GM19324 (cell line): ENCODE results near the gene PAX5.

Experiments
- ATAC-seq: cut with Tn5 transposase; IDR thresholded peaks from one replicate; pipeline ENCODE4 v1.9.1; 2021; ENCODE audit warnings: mild to moderate bottlenecking, moderate library complexity; ENCODE audit not compliant: unreplicated experiment, low FRiP score

The PAX5 gene

GRCh38 chr9:37037503-37038301 lies 3.6 kb upstream of the PAX5 start:
- no peak for ATAC-seq

GRCh38 chr9:37036776-37037502 lies 2.9 kb upstream of the PAX5 start:
- ATAC-seq = peak; percentile 48

- ATAC-seq = peak; percentile 12
These were observed 2.3 kb upstream of the PAX5 start for GRCh38 chr9:37036371-37036775.

GRCh38 chr9:37035648-37036370 lies 1.7 kb upstream of the PAX5 start:
- ATAC-seq = no peak

GRCh38 chr9:37034938-37035647 lies 1.0 kb upstream of the PAX5 start:
- no peak for ATAC-seq

- ATAC-seq = peak; percentile 33
These were observed 353 bp upstream of the PAX5 start for GRCh38 chr9:37034305-37034937.

- ATAC-seq = no peak
These were observed 927 bp downstream of the PAX5 start for GRCh38 chr9:37033141-37033540.

- ATAC-seq = no peak
These were observed 1.4 kb downstream of the PAX5 start for GRCh38 chr9:37032713-37033112.

GRCh38 chr9:37031902-37032301 lies 2.2 kb downstream of the PAX5 start:
- no peak for ATAC-seq

GRCh38 chr9:37031081-37031480 lies 3.0 kb downstream of the PAX5 start:
- ATAC-seq = no peak

- no peak for ATAC-seq
These were observed 3.5 kb downstream of the PAX5 start for GRCh38 chr9:37030611-37030939.

GRCh38 chr9:37029776-37030610 lies 4.1 kb downstream of the PAX5 start:
- no peak for ATAC-seq

- ATAC-seq = no peak
These were observed 4.7 kb downstream of the PAX5 start for GRCh38 chr9:37029304-37029775.

- ATAC-seq = no peak
These were observed 5.5 kb downstream of the PAX5 start for GRCh38 chr9:37028420-37029031.

GRCh38 chr9:37027582-37028419 lies 6.3 kb downstream of the PAX5 start:
- peak; percentile 84 for ATAC-seq

GRCh38 chr9:37026931-37027581 lies 7.0 kb downstream of the PAX5 start:
- no peak for ATAC-seq

GRCh38 chr9:37026113-37026930 lies 7.7 kb downstream of the PAX5 start:
- ATAC-seq = no peak
